ENCODE results near the gene TTC7B.

- no peak for TF ChIP-seq TCF7L2 (IDR thresholded peaks at IDR 0.05; ENCODE audit: low read depth, low read length)
- peak; percentile 71 for TF ChIP-seq CTCF (IDR thresholded peaks at IDR 0.05)
- TF ChIP-seq SIN3A (IDR thresholded peaks at IDR 0.05; ENCODE audit: borderline replicate concordance, insufficient read depth, low read depth, low read length), result no peak
These were observed 55.5 kb downstream of the TTC7B start for GRCh38 chr14:90760591-90761316.
